ENCODE measurements around the gene SCYGR8. TPM values are rescaled to one million over a fixed set of nuclear protein-coding genes. Genes with fewer than 3 reads are reported as not detected.

Gene SCYGR8
- total RNA-seq, 1 experiment from 2014 or later = not detected

DNA sequence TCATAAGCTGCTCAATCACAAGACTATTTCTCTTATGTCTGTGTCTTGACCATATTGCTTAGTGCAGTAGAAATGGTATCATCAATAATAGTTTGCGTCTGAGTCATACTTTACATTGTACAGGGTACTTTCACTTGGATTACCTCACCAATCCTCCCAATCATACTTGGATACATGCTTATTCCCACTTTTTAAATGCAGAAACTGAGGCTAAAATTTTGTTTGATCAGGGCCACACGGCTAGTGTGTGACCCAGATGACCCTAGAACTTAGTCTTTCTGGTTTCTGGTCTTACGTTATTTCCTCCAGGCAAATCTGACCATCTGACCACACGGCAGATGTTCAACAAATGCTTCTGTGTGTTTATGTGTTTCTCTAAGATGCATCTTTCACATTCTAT, 44.1 kb downstream of the SCYGR8 start:
- intact Hi-C loops (cut with micrococcal nuclease; ENCODE audit: unreplicated experiment) = no loop called here
- TF ChIP-seq, protein P1, sequence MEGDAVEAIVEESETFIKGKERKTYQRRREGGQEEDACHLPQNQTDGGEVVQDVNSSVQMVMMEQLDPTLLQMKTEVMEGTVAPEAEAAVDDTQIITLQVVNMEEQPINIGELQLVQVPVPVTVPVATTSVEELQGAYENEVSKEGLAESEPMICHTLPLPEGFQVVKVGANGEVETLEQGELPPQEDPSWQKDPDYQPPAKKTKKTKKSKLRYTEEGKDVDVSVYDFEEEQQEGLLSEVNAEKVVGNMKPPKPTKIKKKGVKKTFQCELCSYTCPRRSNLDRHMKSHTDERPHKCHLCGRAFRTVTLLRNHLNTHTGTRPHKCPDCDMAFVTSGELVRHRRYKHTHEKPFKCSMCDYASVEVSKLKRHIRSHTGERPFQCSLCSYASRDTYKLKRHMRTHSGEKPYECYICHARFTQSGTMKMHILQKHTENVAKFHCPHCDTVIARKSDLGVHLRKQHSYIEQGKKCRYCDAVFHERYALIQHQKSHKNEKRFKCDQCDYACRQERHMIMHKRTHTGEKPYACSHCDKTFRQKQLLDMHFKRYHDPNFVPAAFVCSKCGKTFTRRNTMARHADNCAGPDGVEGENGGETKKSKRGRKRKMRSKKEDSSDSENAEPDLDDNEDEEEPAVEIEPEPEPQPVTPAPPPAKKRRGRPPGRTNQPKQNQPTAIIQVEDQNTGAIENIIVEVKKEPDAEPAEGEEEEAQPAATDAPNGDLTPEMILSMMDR (conservative IDR thresholded peaks at IDR 0.05; ENCODE audit: low read depth, low read length) = no peak
- no peak for TF ChIP-seq EZH2 (IDR thresholded peaks at IDR 0.05; ENCODE audit: borderline replicate concordance, low read depth, low read length, poor library complexity, severe bottlenecking)
- Histone ChIP-seq H3K4me3 (ENCODE audit: low read depth, low read length, poor library complexity, severe bottlenecking) (no peak overlapping the region), H3K27ac (ENCODE audit: low read depth, low read length, poor library complexity, severe bottlenecking) (no peak overlapping the region), H3K27me3 (replicated peaks; ENCODE audit: insufficient read depth, low read depth, low read length, poor library complexity) (no peaks in the 10 kb centered on the region), H3K9me3 (ENCODE audit: low read depth, low read length, poor library complexity, severe bottlenecking) (no peaks in the 10 kb centered on the region), H3K4me1 (ENCODE audit: insufficient read depth, low read length, poor library complexity, severe bottlenecking) (no peaks in the 10 kb centered on the region), H3K36me3 (ENCODE audit: insufficient read depth, low read length, poor library complexity, severe bottlenecking) (no peaks in the 10 kb centered on the region)
- ChIA-PET POLR2A (ENCODE audit: low non-redundant PET) (no interaction called here), CTCF (no interaction called here)
- no peak for DNase-seq (ENCODE audit: low spot score)
- no TSS peak for BruUV-seq (replicated peaks)

DNA sequence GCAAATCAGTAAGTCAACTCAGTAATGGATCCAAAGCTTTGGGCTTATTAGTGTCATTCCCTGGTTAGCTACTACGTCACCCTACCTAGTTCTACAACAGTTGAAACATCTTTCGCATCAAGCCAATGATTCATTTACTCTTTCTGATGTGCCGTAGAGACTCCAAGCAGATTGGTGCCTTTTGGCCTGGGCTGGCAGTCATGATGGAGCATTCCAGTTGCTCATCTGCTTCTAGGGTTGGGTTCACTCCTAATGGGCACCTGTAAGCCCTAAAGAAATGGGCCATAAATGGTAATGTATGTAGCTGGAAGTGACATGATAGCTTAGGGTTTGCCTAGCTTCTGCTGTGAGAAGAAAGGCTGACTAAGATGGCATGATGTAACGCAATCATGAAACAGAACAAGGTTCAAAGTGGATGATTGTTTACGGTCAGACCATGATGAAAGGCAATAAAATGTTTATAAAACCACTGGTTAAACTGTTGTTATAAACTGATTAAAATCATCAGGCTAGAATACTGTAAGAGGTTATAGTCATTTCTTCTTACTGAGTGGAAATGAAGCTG, 47.5 kb downstream of the SCYGR8 start:
- ChIA-PET POLR2A (ENCODE audit: low non-redundant PET) (no interaction called here), CTCF (no interaction called here)
- no peaks in the 10 kb centered on the region for H3K36me3 ChIP-seq (ENCODE audit: insufficient read depth, low read length, poor library complexity, severe bottlenecking)
- H3K27me3 ChIP-seq (replicated peaks; ENCODE audit: insufficient read depth, low read depth, low read length, poor library complexity) = no peaks in the 10 kb centered on the region
- DNase-seq (ENCODE audit: low spot score) = no peak
- no peaks in the 10 kb centered on the region for H3K9me3 ChIP-seq (ENCODE audit: low read depth, low read length, poor library complexity, severe bottlenecking)
- intact Hi-C loops (cut with micrococcal nuclease; ENCODE audit: unreplicated experiment) = no loop called here
- H3K4me3 ChIP-seq (ENCODE audit: low read depth, low read length, poor library complexity, severe bottlenecking) = no peak overlapping the region
- no peak overlapping the region for H3K27ac ChIP-seq (ENCODE audit: low read depth, low read length, poor library complexity, severe bottlenecking)
- H3K4me1 ChIP-seq (ENCODE audit: insufficient read depth, low read length, poor library complexity, severe bottlenecking) = no peaks in the 10 kb centered on the region
- TF ChIP-seq EZH2 (IDR thresholded peaks at IDR 0.05; ENCODE audit: borderline replicate concordance, low read depth, low read length, poor library complexity, severe bottlenecking) = no peak
- TF ChIP-seq, protein P1 (conservative IDR thresholded peaks at IDR 0.05; ENCODE audit: low read depth, low read length) = no peak
- BruUV-seq (replicated peaks) = no TSS peak

Other genes starting within 250 kb of the SCYGR8 start
- not detected in 2 replicates for gene SCYGR2, start 147.0 kb upstream of the SCYGR8 start, total RNA-seq (2021)
- gene SCYGR3, start 131.1 kb upstream of the SCYGR8 start, total RNA-seq (2021) = not detected in 2 replicates
- not detected in 2 replicates for gene SCYGR4, start 128.4 kb upstream of the SCYGR8 start, total RNA-seq (2021)
- not detected in 2 replicates for gene SCYGR5, start 79.1 kb upstream of the SCYGR8 start, total RNA-seq (2021)
- 4.2 and 4.4 TPM in 2 replicates for gene SLC19A3, start 27.9 kb upstream of the SCYGR8 start, total RNA-seq (2021)
- gene SCYGR6, start 21.1 kb upstream of the SCYGR8 start, total RNA-seq (2021) = not detected in 2 replicates
- not detected in 2 replicates for gene SCYGR7, start 17.6 kb upstream of the SCYGR8 start, total RNA-seq (2021)
- gene CCL20, start 67.9 kb downstream of the SCYGR8 start, total RNA-seq (2021) = not detected in 2 replicates
- 1.2 and 2.4 TPM in 2 replicates for gene DAW1, start 125.7 kb downstream of the SCYGR8 start, total RNA-seq (2021)